ENCODE data around the gene IQCH.

DNA sequence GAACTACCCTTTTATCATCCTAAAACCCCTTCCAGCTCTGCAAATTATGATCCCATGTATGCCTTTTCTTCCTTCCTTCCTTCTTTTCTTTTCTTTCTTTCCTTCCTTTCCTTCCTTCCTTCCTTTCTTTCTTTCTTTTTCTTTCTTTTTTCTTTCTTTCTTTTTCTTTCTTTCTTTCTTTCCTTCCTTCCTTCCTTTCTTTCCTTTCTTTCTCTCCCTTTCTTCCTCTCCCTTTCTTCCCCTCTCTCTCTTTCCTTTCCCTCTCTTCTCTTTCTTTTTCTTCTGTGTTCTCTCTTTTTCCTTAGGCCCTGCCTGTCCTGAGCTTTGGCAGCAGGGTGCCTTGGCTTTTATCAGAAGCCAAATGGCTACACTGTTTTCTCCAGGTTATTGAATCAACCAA lies 66.8 kb downstream of the IQCH start:
- TF ChIP-seq ZNF274 (IDR thresholded peaks at IDR 0.05; ENCODE audit: low read depth, low read length) = no peak
- no peak for TF ChIP-seq YY1 (IDR thresholded peaks at IDR 0.05; ENCODE audit: insufficient read depth, insufficient read length)

All from NT2/D1 (cell line).